Endothelial cell of umbilical vein (primary cell): ENCODE measurements around the gene AGPAT2. TPM values are rescaled to one million over a fixed set of nuclear protein-coding genes. Genes with fewer than 3 reads are reported as not detected.
A peak's percentile ranks its signal among the peaks of the same experiment; 100 is the strongest.

Experiments used
- BruUV-seq: library from RNA; stranded (reverse); fragments of 400-500 nt; replicated peaks from 2 replicates; lab custom pipeline; 2021; lab: Mats Ljungman, UMichigan
- CTCF ChIA-PET: fragments of 300-600, 350-600 bp; sonication (Branson Sonifier 250); formaldehyde crosslinking; loops from one replicate; lab custom pipeline; 2021; ENCODE audit warnings: antibody characterized with exemption, inconsistent platforms; lab: Charles Lee
- POLR2A ChIA-PET: fragments of 300-600, 350-600 bp; sonication (Branson Sonifier 250); formaldehyde crosslinking; loops from one replicate; lab custom pipeline; 2021; ENCODE audit warnings: antibody characterized with exemption, inconsistent platforms; lab: Charles Lee
- DNase-seq: peaks from one replicate; pipeline ENCODE4 v3.0.0-alpha.2; 2011; ENCODE audit warnings: low read depth, low spot score
- FAIRE-seq: peaks from 2 replicates; lab custom pipeline; 2011; peaks lifted over from hg19 to GRCh38; lab: Jason Lieb, UNC
- H2AFZ ChIP-seq: 2 replicates; pipeline ENCODE4 v1.6.0; 2012; ENCODE audit warnings: low read depth, low read length, control low read depth, inconsistent platforms
- H3K27ac ChIP-seq: 2 replicates; pipeline ENCODE4 v1.5.1; 2011; ENCODE audit warnings: low read depth, mild to moderate bottlenecking, control low read depth, low read length, moderate library complexity; ENCODE audit not compliant: insufficient read depth
- H3K27me3 ChIP-seq, 2 experiments: 2 replicates each; pipeline versions ENCODE4 v1.6.0 to v1.6.1; 2011; ENCODE audit warnings: low read length in 2 of 2, mixed read lengths in 1 of 2; ENCODE audit not compliant: control insufficient read depth in 2 of 2, insufficient read depth in 2 of 2
- H3K36me3 ChIP-seq, 2 experiments: 2 replicates in 1 of 2; 3 replicates in 1 of 2; pipeline ENCODE4 v1.5.1; 2011; ENCODE audit warnings: low read length in 2 of 2, mild to moderate bottlenecking in 1 of 2, moderate library complexity in 1 of 2; ENCODE audit not compliant: control insufficient read depth in 2 of 2, insufficient read depth in 2 of 2; ENCODE audit errors: extremely low read depth in 1 of 2
- H3K4me1 ChIP-seq: 3 replicates; pipeline ENCODE4 v1.5.1; 2011; ENCODE audit warnings: mild to moderate bottlenecking, low read length; ENCODE audit not compliant: control insufficient read depth, insufficient read depth; ENCODE audit errors: extremely low read depth
- H3K4me2 ChIP-seq: 2 replicates; pipeline ENCODE4 v1.6.1; 2011; ENCODE audit warnings: low read length, control low read depth, mixed read lengths; ENCODE audit not compliant: insufficient read depth
- H3K4me3 ChIP-seq, 3 experiments: fragments of 200-600 bp in 1 of 3; sonication (generic), shearing (Covaris generic) in 1 of 3; replicated peaks in 1 of 3; 2 replicates each; pipeline ENCODE4 v1.5.1; 2011 to 2016; ENCODE audit warnings: control low read depth in 3 of 3, low read length in 3 of 3, mild to moderate bottlenecking in 2 of 3, inconsistent platforms in 1 of 3, low read depth in 1 of 3, moderate library complexity in 1 of 3; ENCODE audit not compliant: insufficient read depth in 1 of 3
- H3K79me2 ChIP-seq: 2 replicates; pipeline ENCODE4 v1.6.0; 2012; ENCODE audit warnings: low read length, inconsistent platforms; ENCODE audit not compliant: control insufficient read depth, insufficient read depth
- H3K9ac ChIP-seq: replicated peaks from 2 replicates; pipeline ENCODE3; 2011; ENCODE audit warnings: low read length, control low read depth; ENCODE audit not compliant: insufficient read depth; ENCODE audit errors: extremely low read depth
- H3K9me1 ChIP-seq: replicated peaks from 3 replicates; pipeline ENCODE4 v1.6.0; 2011; ENCODE audit warnings: mild to moderate bottlenecking, low read length; ENCODE audit not compliant: control insufficient read depth, insufficient read depth; ENCODE audit errors: extremely low read depth
- H3K9me3 ChIP-seq: replicated peaks from 2 replicates; pipeline ENCODE4 v1.5.1; 2012; ENCODE audit warnings: low read length, inconsistent platforms; ENCODE audit not compliant: control insufficient read depth, insufficient read depth
- H4K20me1 ChIP-seq: replicated peaks from 2 replicates; pipeline ENCODE3; 2011; ENCODE audit warnings: mild to moderate bottlenecking, low read length; ENCODE audit not compliant: control insufficient read depth, insufficient read depth; ENCODE audit errors: extremely low read depth
- CTCF ChIP-seq, 2 donors: IDR thresholded peaks; 1 replicate in 1 of 2; 2 replicates in 1 of 2; pipeline ENCODE4 v1.5.1; 2011; ENCODE audit warnings: low read length in 2 of 2, mild to moderate bottlenecking in 2 of 2, moderate library complexity in 2 of 2, control low read depth in 1 of 2, inconsistent platforms in 1 of 2, low read depth in 1 of 2; ENCODE audit not compliant: insufficient read depth in 1 of 2; ENCODE audit errors: extremely low read depth in 1 of 2
- EZH2 ChIP-seq: IDR thresholded peaks from 2 replicates; pipeline ENCODE4 v1.6.1; 2012; ENCODE audit warnings: borderline replicate concordance, low read depth, mild to moderate bottlenecking, moderate library complexity, low read length, inconsistent platforms; ENCODE audit not compliant: severe bottlenecking
- FOS ChIP-seq: IDR thresholded peaks from 2 replicates; pipeline ENCODE4 v1.6.1; 2011; ENCODE audit warnings: mild to moderate bottlenecking, low read length, moderate library complexity, borderline replicate concordance; ENCODE audit not compliant: insufficient read depth
- GATA2 ChIP-seq: IDR thresholded peaks from 2 replicates; pipeline ENCODE4 v1.7.0; 2011; ENCODE audit warnings: low read depth, mild to moderate bottlenecking, moderate library complexity, mixed read lengths, low read length; ENCODE audit not compliant: insufficient read length, insufficient read depth
- JUN ChIP-seq: IDR thresholded peaks from 2 replicates; pipeline ENCODE4 v1.6.1; 2011; ENCODE audit warnings: borderline replicate concordance, low read depth; ENCODE audit not compliant: insufficient read length, insufficient read depth
- MAX ChIP-seq: IDR thresholded peaks from 2 replicates; pipeline ENCODE4 v1.6.1; 2011; ENCODE audit not compliant: insufficient read depth, insufficient read length
- MYC ChIP-seq: IDR thresholded peaks from one replicate; pipeline ENCODE4 v1.6.1; 2011; ENCODE audit warnings: mild to moderate bottlenecking, low read depth, low read length
- POLR2A ChIP-seq: IDR thresholded peaks from 2 replicates; pipeline ENCODE4 v1.6.1; 2012; ENCODE audit warnings: low read depth, mild to moderate bottlenecking, control low read depth, low read length
- POLR2AphosphoS5 ChIP-seq: IDR thresholded peaks from 2 replicates; pipeline ENCODE4 v1.6.1; 2012; ENCODE audit warnings: low read depth, mild to moderate bottlenecking, control low read depth, low read length, moderate library complexity; ENCODE audit not compliant: insufficient read depth
- dilution Hi-C: fragments of 300-500 bp; cut with MboI; formaldehyde crosslinking; loops from one replicate; pipeline ENCODE4 v1.15.0; 2019; ENCODE audit warnings: low sequenced_read_pairs; ENCODE audit not compliant: extremely low pct_ligation_motif_present
- intact Hi-C: fragments of 100-400 bp; cut with micrococcal nuclease; formaldehyde crosslinking; loops from one replicate; pipeline ENCODE4 v1.10.0; 2022
- polyA plus RNA-seq, 4 experiments: library from polyadenylated mRNA; depleted of rRNA in 3 of 4; stranded (reverse) in 3 of 4; unstranded in 1 of 4; fragments of >200 nt; gene quantifications; 2 replicates each; pipeline versions ENCODE4 v1.2.1 to v1.2.3, GENCODE V29; 2011 to 2012; ENCODE audit warnings: missing spikeins in 1 of 4
- total RNA-seq: library from RNA; stranded (reverse); gene quantifications from 2 replicates; pipeline ENCODE4 v1.2.3, GENCODE V29; 2021

The AGPAT2 gene
- total and polyA plus RNA-seq, 2 donors (not counting 3 experiments of a cell fraction or from before 2014, with no cell fraction given) = 45.5 to 55.3 TPM

- Histone ChIP-seq H3K79me2 (no peaks in the 10 kb centered on the region), H3K9ac (no peak overlapping the region), H3K27me3 (no peaks in the 10 kb centered on the region), H2AFZ (no peak overlapping the region), H3K27ac (no peak overlapping the region), H3K4me1 (peaks cover 6% of the 10 kb centered on the region), H3K4me2 (no peak overlapping the region), H3K36me3 (no peaks in the 10 kb centered on the region), H4K20me1 (no peaks in the 10 kb centered on the region), H3K9me1 (no peaks in the 10 kb centered on the region), H3K9me3 (no peaks in the 10 kb centered on the region), H3K4me3 (no peak overlapping the region)
- POLR2A ChIA-PET = no interaction called here
- dilution Hi-C loops (no loop called here), intact Hi-C loops (loop anchor here (1.0 kb wide), 1 partner anchor 208 kb away; no protein-coding TSS in a partner anchor)
- BruUV-seq = no TSS peak
- FAIRE-seq (no peak), DNase-seq (peak; percentile 28)
- TF ChIP-seq FOS (peak; percentile 35), GATA2 (no peak)
- CTCF ChIA-PET = interaction anchor here (0.5 to 1.4 kb wide), 9 partner anchors 9 to 209 kb away, joined by 3 to 6 read pairs (median 3); no protein-coding TSS in a partner anchor
Measured at GRCh38 chr9:136693490-136694162, 6.4 kb upstream of the AGPAT2 start.

- no peaks in the 10 kb centered on the region for H3K9me3 ChIP-seq
- H3K4me3 ChIP-seq = no peak overlapping the region
- no peak for FAIRE-seq
- ChIA-PET POLR2A (no interaction called here), CTCF (interaction anchor here (0.7 to 1.4 kb wide), 8 partner anchors 10 to 208 kb away, joined by 3 to 6 read pairs (median 3); no protein-coding TSS in a partner anchor)
- H3K27ac ChIP-seq = no peak overlapping the region
- DNase-seq = no peak
- no peaks in the 10 kb centered on the region for H4K20me1 ChIP-seq
- H3K9ac ChIP-seq = no peak overlapping the region
- TF ChIP-seq FOS = no peak
- TF ChIP-seq MYC = no peak
- no peak for TF ChIP-seq CTCF (IDR thresholded peaks at IDR 0.05; ENCODE audit: extremely low read depth in 1 of 2, insufficient read depth in 1 of 2, low read depth in 1 of 2, low read length in 2 of 2)
- no peak for TF ChIP-seq EZH2
- no peak for TF ChIP-seq JUN
- no peak for TF ChIP-seq POLR2AphosphoS5
- no peak for TF ChIP-seq POLR2A
- TF ChIP-seq GATA2 = no peak
- no peak for TF ChIP-seq MAX
- no peak overlapping the region for H3K4me2 ChIP-seq
- H2AFZ ChIP-seq = no peak overlapping the region
- intact Hi-C loops = no loop called here
- H3K36me3 ChIP-seq = no peaks in the 10 kb centered on the region
- no peaks in the 10 kb centered on the region for H3K9me1 ChIP-seq
- no peaks in the 10 kb centered on the region for H3K27me3 ChIP-seq
- no TSS peak for BruUV-seq
- H3K4me1 ChIP-seq = peaks cover 6% of the 10 kb centered on the region
- H3K79me2 ChIP-seq = no peaks in the 10 kb centered on the region
- dilution Hi-C loops = no loop called here
Measured at GRCh38 chr9:136693135-136693489, 5.9 kb upstream of the AGPAT2 start.
